ENCODE data around the gene IGFBP4.

The IGFBP4 gene

GRCh38 chr17:40448639-40449261 lies 5.5 kb downstream of the IGFBP4 start:
- TF ChIP-seq CTCF (IDR thresholded peaks at IDR 0.05; ENCODE audit: borderline replicate concordance, insufficient read depth, low read depth, low read length): no peak
- H3K4me3 ChIP-seq (ENCODE audit: low read depth, low read length): no peak overlapping the region

GRCh38 chr17:40450175-40450574 lies 6.9 kb downstream of the IGFBP4 start:
- no peak overlapping the region for H3K4me3 ChIP-seq (ENCODE audit: low read depth, low read length)
- TF ChIP-seq CTCF (IDR thresholded peaks at IDR 0.05; ENCODE audit: borderline replicate concordance, insufficient read depth, low read depth, low read length): peak; percentile 63

- no peak overlapping the region for H3K4me3 ChIP-seq (ENCODE audit: low read depth, low read length)
- no peak for TF ChIP-seq CTCF (IDR thresholded peaks at IDR 0.05; ENCODE audit: borderline replicate concordance, insufficient read depth, low read depth, low read length)
Observed at GRCh38 chr17:40451420-40451819, 8.2 kb downstream of the IGFBP4 start.

- no peak overlapping the region for H3K4me3 ChIP-seq (ENCODE audit: low read depth, low read length)
- no peak for TF ChIP-seq CTCF (IDR thresholded peaks at IDR 0.05; ENCODE audit: borderline replicate concordance, insufficient read depth, low read depth, low read length)
Observed at GRCh38 chr17:40452216-40452787, 9.1 kb downstream of the IGFBP4 start.

- no peak overlapping the region for H3K4me3 ChIP-seq (ENCODE audit: low read depth, low read length)
- no peak for TF ChIP-seq CTCF (IDR thresholded peaks at IDR 0.05; ENCODE audit: borderline replicate concordance, insufficient read depth, low read depth, low read length)
Observed at GRCh38 chr17:40452921-40453378, 9.7 kb downstream of the IGFBP4 start.

- TF ChIP-seq CTCF (IDR thresholded peaks at IDR 0.05; ENCODE audit: borderline replicate concordance, insufficient read depth, low read depth, low read length): no peak
- no peak overlapping the region for H3K4me3 ChIP-seq (ENCODE audit: low read depth, low read length)
Observed at GRCh38 chr17:40453881-40454612, 10.8 kb downstream of the IGFBP4 start.
